HG02840 (cell line): ENCODE data around the gene SMAD3.

ENCODE experiments used
- ATAC-seq: cut with Tn5 transposase; IDR thresholded peaks from one replicate; pipeline ENCODE4 v1.9.1; 2021; ENCODE audit warnings: mild to moderate bottlenecking, moderate library complexity, moderate number of reproducible peaks; ENCODE audit not compliant: unreplicated experiment, low FRiP score

The SMAD3 gene

GRCh38 chr15:67080118-67080899 lies 14.9 kb downstream of the SMAD3 start:
- no peak for ATAC-seq

GRCh38 chr15:67080900-67081431 lies 15.6 kb downstream of the SMAD3 start:
- ATAC-seq, result peak; percentile 35

GRCh38 chr15:67082007-67082536 lies 16.7 kb downstream of the SMAD3 start:
- no peak for ATAC-seq

GRCh38 chr15:67083135-67083762 lies 17.8 kb downstream of the SMAD3 start:
- ATAC-seq, result no peak

GRCh38 chr15:67084561-67084960 lies 19.2 kb downstream of the SMAD3 start:
- ATAC-seq, result no peak

- peak; percentile 28 for ATAC-seq
These were observed 19.9 kb downstream of the SMAD3 start for GRCh38 chr15:67085237-67085817.

GRCh38 chr15:67085818-67086636 lies 20.6 kb downstream of the SMAD3 start:
- peak; percentile 44 for ATAC-seq

GRCh38 chr15:67086637-67086914 lies 21.2 kb downstream of the SMAD3 start:
- ATAC-seq, result no peak

- no peak for ATAC-seq
These were observed 22.2 kb downstream of the SMAD3 start for GRCh38 chr15:67087507-67088172.

- ATAC-seq, result no peak
These were observed 24.1 kb downstream of the SMAD3 start for GRCh38 chr15:67089217-67090193.

- no peak for ATAC-seq
These were observed 25.1 kb downstream of the SMAD3 start for GRCh38 chr15:67090297-67091070.

- peak; percentile 56 for ATAC-seq
These were observed 25.9 kb downstream of the SMAD3 start for GRCh38 chr15:67091071-67091979.

GRCh38 chr15:67091980-67092677 lies 26.7 kb downstream of the SMAD3 start:
- ATAC-seq, result no peak

- no peak for ATAC-seq
These were observed 27.5 kb downstream of the SMAD3 start for GRCh38 chr15:67092752-67093503.

- no peak for ATAC-seq
These were observed 28.1 kb downstream of the SMAD3 start for GRCh38 chr15:67093504-67093862.
